Measurements from ENCODE around the gene ST13.
A peak's percentile ranks its signal among the peaks of the same experiment; 100 is the strongest.
"Not testable (repeated sequence)": the region's sequence is repeated elsewhere in the genome, so short reads cannot be mapped to it uniquely, and the experiment has no call there.

The ST13 gene

GRCh38 chr22:40838486-40838885 is 18.0 kb downstream of the ST13 start:
- DNase-seq (ENCODE audit: low spot score), result no peak

DNA sequence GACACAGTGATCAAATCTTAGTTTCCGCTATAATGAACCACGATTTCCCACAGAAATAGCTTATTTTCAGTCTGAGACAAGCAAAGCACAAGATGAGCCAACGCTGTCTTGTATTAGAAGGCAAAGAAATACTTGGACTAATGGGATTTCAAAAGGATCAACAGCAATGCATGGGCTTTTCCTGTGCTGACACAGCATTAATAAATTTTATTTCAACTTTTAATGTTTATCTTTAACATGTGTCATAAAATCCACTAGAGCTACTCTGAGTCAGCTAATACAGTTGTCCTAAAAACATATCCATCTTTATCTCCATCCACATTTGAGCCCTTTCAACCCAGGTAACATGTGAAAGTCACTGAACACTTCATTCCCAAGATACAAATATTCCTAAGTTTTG is 21.8 kb downstream of the ST13 start:
- DNase-seq (ENCODE audit: low spot score), result no peak

GRCh38 chr22:40829131-40829530 is 27.3 kb downstream of the ST13 start:
- DNase-seq (ENCODE audit: low spot score), result no peak

DNA sequence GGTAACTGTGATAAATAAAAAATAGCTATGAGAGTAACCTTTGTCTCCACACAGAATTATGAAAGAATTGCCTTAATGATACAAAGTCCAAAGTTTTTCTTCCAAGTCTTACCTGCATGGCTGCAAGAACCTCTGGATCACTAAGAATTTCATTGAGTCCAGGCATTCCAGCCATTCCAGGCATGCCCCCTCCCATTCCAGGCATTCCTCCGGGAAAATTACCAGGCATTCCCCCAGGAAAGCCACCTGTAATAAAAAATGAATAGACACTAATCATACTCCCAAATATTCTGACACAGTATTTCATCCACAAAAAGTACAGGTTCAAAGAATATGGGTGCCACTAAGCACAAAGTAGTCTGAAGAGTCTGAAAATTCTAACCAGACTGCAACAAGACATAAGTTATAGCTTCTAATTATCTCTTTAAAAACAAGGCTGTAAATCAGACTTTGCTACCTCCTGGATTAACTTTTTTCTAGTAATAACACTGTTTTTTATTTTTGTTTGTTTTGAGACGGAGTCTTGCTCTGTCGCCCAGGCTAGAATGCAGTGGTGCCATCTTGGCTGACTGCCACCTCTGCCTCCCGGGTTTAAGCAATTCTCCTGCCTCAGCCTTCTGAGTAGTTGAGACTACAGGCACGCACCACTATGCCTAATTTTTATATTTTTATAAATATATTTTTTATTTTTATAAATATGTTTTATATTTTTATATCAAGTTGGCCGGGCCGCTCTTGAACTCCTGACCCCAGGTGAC is 29.3 kb downstream of the ST13 start:
- DNase-seq (ENCODE audit: low spot score), result no peak

- DNase-seq (ENCODE audit: low spot score), result not testable (repeated sequence)
Measured at GRCh38 chr22:40826292-40826691, 30.1 kb downstream of the ST13 start.

DNA sequence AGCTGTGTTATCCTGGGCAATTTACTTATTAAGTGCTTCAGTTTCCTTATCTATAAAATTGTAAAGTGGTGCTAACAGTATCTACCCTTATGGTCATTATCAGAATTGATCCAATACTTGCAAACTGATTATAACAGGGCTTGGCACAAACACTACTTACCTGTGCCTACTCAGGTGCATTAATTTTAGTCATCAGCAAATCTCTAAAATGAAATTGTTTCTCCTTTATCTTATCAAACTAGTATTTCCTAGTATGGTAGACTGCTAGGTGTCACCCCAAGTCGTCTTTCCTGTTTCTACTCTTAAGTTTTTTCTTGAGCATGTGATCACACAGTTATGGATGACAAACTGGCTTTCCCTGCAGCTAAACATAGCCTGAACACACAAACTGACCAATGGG is 33.0 kb downstream of the ST13 start:
- DNase-seq (ENCODE audit: low spot score), result no peak

DNA sequence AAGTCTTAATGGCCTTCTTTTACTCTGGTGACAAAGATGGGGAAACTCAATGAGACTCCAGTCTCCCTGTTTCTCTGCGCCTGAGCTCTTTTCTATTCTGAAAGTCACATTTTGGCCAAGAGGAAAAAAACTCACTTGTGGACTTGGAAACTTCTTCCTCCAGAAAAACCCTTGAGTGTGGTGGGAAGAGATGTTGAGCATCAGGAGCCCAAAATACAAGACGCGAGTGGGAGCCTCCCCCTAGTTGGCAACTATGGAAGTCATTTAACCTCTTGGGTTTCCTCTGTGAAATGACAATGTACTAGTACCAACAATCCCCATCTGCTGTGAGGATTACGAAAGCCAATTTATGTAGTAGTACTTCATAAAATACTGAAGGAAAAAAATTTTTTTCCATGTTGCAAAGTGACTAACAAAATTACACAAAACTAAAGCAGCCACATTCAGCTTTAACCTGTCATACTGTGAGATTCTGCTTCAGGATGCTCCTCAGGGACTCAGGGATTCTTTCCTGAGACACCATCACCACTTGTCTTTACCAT is 36.8 kb downstream of the ST13 start:
- DNase-seq (ENCODE audit: low spot score), result no peak

- peak; percentile 96 for DNase-seq (ENCODE audit: low spot score)
Measured at GRCh38 chr22:40818747-40819598, 37.5 kb downstream of the ST13 start, which contains the start of gene SLC25A17. SLC25A17 (minus strand) TSS chr22:40819346; CDS start chr22:40819248, 98 bp downstream.

GRCh38 chr22:40818192-40818746 is 38.2 kb downstream of the ST13 start:
- DNase-seq (ENCODE audit: low spot score), result no peak

DNA sequence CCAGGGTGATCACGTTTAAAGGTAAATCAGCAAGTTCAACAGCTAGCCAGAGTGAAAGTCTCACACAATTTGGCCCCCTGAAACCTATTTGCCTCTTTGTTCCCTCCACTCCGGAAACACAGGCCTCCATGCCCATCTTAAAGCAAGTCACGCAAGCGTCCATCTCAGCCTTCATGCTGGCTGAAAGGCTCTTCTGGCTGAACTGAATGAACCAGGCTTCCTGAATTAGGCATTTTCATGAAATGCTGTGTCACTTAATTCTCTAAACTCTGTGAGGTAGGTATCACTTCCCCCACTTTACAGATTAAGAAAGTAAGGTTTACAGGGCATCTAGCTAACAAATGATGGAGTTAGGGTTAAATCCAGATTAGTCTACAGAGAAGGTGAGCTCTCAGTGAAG is 38.7 kb downstream of the ST13 start:
- no peak for DNase-seq (ENCODE audit: low spot score)

GRCh38 chr22:40813912-40814315 is 42.5 kb downstream of the ST13 start:
- no peak for DNase-seq (ENCODE audit: low spot score)

GRCh38 chr22:40808018-40808841 is 48.2 kb downstream of the ST13 start:
- DNase-seq (ENCODE audit: low spot score), result no peak

- DNase-seq (ENCODE audit: low spot score), result no peak
Measured at GRCh38 chr22:40806711-40807110, 49.7 kb downstream of the ST13 start.

- DNase-seq (ENCODE audit: low spot score), result no peak
Measured at GRCh38 chr22:40805699-40806203, 50.7 kb downstream of the ST13 start.

- no peak for DNase-seq (ENCODE audit: low spot score)
Measured at GRCh38 chr22:40805239-40805638, 51.2 kb downstream of the ST13 start.

GRCh38 chr22:40803321-40803720 is 53.1 kb downstream of the ST13 start:
- no peak for DNase-seq (ENCODE audit: low spot score)

DNA sequence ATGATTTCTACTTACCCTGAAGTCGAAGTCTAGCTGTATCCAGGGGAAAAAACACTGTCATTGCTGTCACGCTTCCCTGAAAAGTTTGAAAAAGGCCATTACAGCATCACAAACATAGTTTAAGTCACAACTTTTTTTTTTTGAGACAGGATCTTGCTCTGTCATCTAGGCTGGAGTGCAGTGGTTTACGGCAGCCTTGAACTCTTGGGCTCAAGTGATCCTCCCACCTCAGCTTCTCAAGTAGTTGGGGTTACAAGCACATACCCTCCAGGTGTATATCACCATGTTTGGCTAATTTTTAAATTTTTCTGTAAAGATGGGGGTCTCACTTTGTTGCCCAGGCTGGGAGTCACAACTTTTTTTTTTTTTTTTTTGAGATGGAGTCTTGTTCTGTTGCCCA is 57.4 kb downstream of the ST13 start:
- DNase-seq (ENCODE audit: low spot score), result no peak

GRCh38 chr22:40797427-40797826 is 59.0 kb downstream of the ST13 start:
- no peak for DNase-seq (ENCODE audit: low spot score)

DNA sequence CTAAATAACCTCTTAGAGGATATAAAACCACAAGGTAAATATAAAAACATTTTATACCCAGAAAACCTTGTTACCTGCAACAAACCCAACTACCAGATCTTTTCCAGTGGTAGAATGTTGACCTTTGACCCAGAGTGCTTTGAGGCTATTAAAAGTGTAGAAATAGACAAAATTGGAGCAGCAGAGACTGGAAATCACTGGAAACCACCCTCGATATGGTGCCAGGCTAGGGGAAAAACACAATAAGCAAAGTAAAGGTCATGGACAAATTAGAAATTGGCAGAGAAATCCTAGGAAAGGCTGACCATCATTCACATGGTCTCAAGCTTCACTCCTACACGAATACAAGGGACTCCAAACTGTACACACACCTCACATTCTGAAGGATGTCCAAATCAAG is 64.0 kb downstream of the ST13 start:
- DNase-seq (ENCODE audit: low spot score), result no peak

- no peak for DNase-seq (ENCODE audit: low spot score)
Measured at GRCh38 chr22:40791241-40791640, 65.2 kb downstream of the ST13 start.

DNA sequence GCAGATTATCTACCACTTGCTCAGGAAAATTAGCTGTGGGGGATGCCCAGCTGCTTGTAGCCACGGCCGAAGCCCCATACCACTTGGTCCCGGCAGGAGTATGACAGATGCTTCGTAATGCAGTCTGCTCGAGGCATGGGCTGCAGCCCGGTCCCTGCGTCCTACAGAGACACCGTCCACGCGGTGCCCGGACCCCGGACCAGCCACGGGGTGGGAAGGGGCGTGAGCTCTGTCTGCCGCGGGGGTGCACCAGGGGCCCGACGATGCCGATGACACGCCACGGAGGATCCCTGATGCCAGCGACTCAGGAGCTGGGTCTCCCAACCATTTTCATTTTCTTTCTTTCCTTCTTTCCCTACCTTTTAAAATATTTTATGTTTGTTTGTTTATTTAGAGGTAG is 67.3 kb downstream of the ST13 start:
- DNase-seq (ENCODE audit: low spot score), result no peak

DNA sequence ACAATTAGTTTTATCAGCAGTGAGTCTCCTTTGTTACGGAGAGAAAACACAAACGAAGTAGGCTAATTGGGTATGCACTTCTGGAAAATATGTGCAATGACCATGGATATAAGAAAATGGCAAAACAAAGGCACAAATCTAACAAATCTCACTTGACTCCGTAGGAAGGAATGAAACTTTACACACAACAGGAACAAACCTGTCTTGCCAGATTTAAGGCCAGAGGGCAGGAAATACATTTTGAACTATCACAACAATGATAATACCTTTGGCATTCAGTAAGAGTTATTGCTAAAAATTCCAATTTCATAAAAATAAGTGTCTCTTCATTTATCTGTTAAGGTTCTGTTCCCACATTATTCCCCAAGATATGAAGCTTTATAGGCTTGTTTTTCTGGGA is 73.9 kb downstream of the ST13 start:
- DNase-seq (ENCODE audit: low spot score), result no peak
